Measurements from ENCODE around the gene GDPGP1.

GRCh38 chr15:90203473-90203872 lies 30.5 kb upstream of the GDPGP1 start:
- TF ChIP-seq HDAC2 (IDR thresholded peaks at IDR 0.05) (no peak), HMGXB4 (CRISPR knock-in tag; IDR thresholded peaks at IDR 0.05; ENCODE audit: borderline replicate concordance) (no peak), CTCF (IDR thresholded peaks at IDR 0.05) (no peak), POLR2A (IDR thresholded peaks at IDR 0.05; ENCODE audit: low read length) (no peak), NFE2L2 (conservative IDR thresholded peaks at IDR 0.05; ENCODE audit: low read length) (no peak), MAFK (IDR thresholded peaks at IDR 0.05; ENCODE audit: partially characterized antibody) (no peak), CEBPB (IDR thresholded peaks at IDR 0.05) (no peak), E2F6 (IDR thresholded peaks at IDR 0.05; ENCODE audit: borderline replicate concordance, low read depth) (no peak), PHF8 (IDR thresholded peaks at IDR 0.05; ENCODE audit: borderline replicate concordance, low read depth) (no peak), USF2 (IDR thresholded peaks at IDR 0.05) (no peak), BHLHE40 (IDR thresholded peaks at IDR 0.05; ENCODE audit: low read depth, low read length) (no peak)
